ENCODE measurements around the gene SOX9.

Gene SOX9

GRCh38 chr17:72120642-72121163 lies at the start of gene SOX9:
SOX9 (plus strand) TSS chr17:72121020; CDS start chr17:72121392, 372 bp downstream.
- peak; percentile 59 for DNase-seq (ENCODE audit: low read depth)

- DNase-seq (ENCODE audit: low read depth) = no peak
Observed at GRCh38 chr17:72071330-72071729, 49.5 kb upstream of the SOX9 start.

- no peak for DNase-seq (ENCODE audit: low read depth)
Observed at GRCh38 chr17:72075995-72076677, 44.7 kb upstream of the SOX9 start.

- no peak for DNase-seq (ENCODE audit: low read depth)
Observed at GRCh38 chr17:72076678-72077030, 44.2 kb upstream of the SOX9 start.

GRCh38 chr17:72077326-72077960 lies 43.4 kb upstream of the SOX9 start:
- DNase-seq (ENCODE audit: low read depth) = no peak

GRCh38 chr17:72079700-72080099 lies 41.1 kb upstream of the SOX9 start:
- DNase-seq (ENCODE audit: low read depth) = no peak

- no peak for DNase-seq (ENCODE audit: low read depth)
Observed at GRCh38 chr17:72087876-72088275, 32.9 kb upstream of the SOX9 start.

GRCh38 chr17:72089453-72089987 lies 31.3 kb upstream of the SOX9 start:
- DNase-seq (ENCODE audit: low read depth) = no peak

- no peak for DNase-seq (ENCODE audit: low read depth)
Observed at GRCh38 chr17:72090108-72090507, 30.7 kb upstream of the SOX9 start.

GRCh38 chr17:72092710-72093322 lies 28.0 kb upstream of the SOX9 start:
- DNase-seq (ENCODE audit: low read depth) = no peak

GRCh38 chr17:72093707-72094106 lies 27.1 kb upstream of the SOX9 start:
- DNase-seq (ENCODE audit: low read depth) = no peak

- no peak for DNase-seq (ENCODE audit: low read depth)
Observed at GRCh38 chr17:72095316-72095715, 25.5 kb upstream of the SOX9 start.

GRCh38 chr17:72097144-72097543 lies 23.7 kb upstream of the SOX9 start:
- DNase-seq (ENCODE audit: low read depth) = no peak

- no peak for DNase-seq (ENCODE audit: low read depth)
Observed at GRCh38 chr17:72099919-72100318, 20.9 kb upstream of the SOX9 start.

- DNase-seq (ENCODE audit: low read depth) = no peak
Observed at GRCh38 chr17:72100470-72100869, 20.4 kb upstream of the SOX9 start.

GRCh38 chr17:72101526-72101925 lies 19.3 kb upstream of the SOX9 start:
- no peak for DNase-seq (ENCODE audit: low read depth)

GRCh38 chr17:72102366-72102765 lies 18.5 kb upstream of the SOX9 start:
- no peak for DNase-seq (ENCODE audit: low read depth)

GRCh38 chr17:72104164-72104862 lies 16.5 kb upstream of the SOX9 start:
- no peak for DNase-seq (ENCODE audit: low read depth)

- DNase-seq (ENCODE audit: low read depth) = no peak
Observed at GRCh38 chr17:72104863-72105234, 16.0 kb upstream of the SOX9 start.

GRCh38 chr17:72107100-72107499 lies 13.7 kb upstream of the SOX9 start:
- DNase-seq (ENCODE audit: low read depth) = no peak

- DNase-seq (ENCODE audit: low read depth) = no peak
Observed at GRCh38 chr17:72110231-72110941, 10.4 kb upstream of the SOX9 start.

- DNase-seq (ENCODE audit: low read depth) = no peak
Observed at GRCh38 chr17:72110942-72111318, 9.9 kb upstream of the SOX9 start.
